ENCODE results near the gene MRPL28.

GRCh38 chr16:380762-381011, 10.3 kb upstream of the MRPL28 start:
- TF ChIP-seq SP1 (IDR thresholded peaks at IDR 0.05) = no peak
- no peak for TF ChIP-seq FOXM1 (IDR thresholded peaks at IDR 0.05; ENCODE audit: borderline replicate concordance)
- no peak for TF ChIP-seq LEF1 (IDR thresholded peaks at IDR 0.05; ENCODE audit: borderline replicate concordance)
- no peak for TF ChIP-seq ZNF384 (IDR thresholded peaks at IDR 0.05)
- no peak for TF ChIP-seq FOXA1 (IDR thresholded peaks at IDR 0.05)
- no peak for TF ChIP-seq FOXK2 (IDR thresholded peaks at IDR 0.05)
- no peak for TF ChIP-seq BHLHE40 (IDR thresholded peaks at IDR 0.05; ENCODE audit: borderline replicate concordance)
- no peak for TF ChIP-seq CTBP1 (IDR thresholded peaks at IDR 0.05; ENCODE audit: borderline replicate concordance)
- no peak for TF ChIP-seq ELF4 (IDR thresholded peaks at IDR 0.05)
